HG03045 (cell line): Measurements from ENCODE around the gene MIB2.

Experiments used
- ATAC-seq: cut with Tn5 transposase; IDR thresholded peaks from one replicate; pipeline ENCODE4 v1.9.1; 2021; ENCODE audit warnings: mild to moderate bottlenecking, moderate library complexity; ENCODE audit not compliant: unreplicated experiment

MIB2 gene

GRCh38 chr1:1614204-1614953 is 921 bp upstream of the MIB2 start:
- ATAC-seq: no peak

- ATAC-seq: no peak
Observed at GRCh38 chr1:1614954-1615255, 395 bp upstream of the MIB2 start.

- ATAC-seq: peak; percentile 21
Observed at GRCh38 chr1:1616045-1616790, 918 bp downstream of the MIB2 start.

- no peak for ATAC-seq
Observed at GRCh38 chr1:1616838-1617237, 1.5 kb downstream of the MIB2 start.

- ATAC-seq: no peak
Observed at GRCh38 chr1:1617516-1617915, 2.2 kb downstream of the MIB2 start.

GRCh38 chr1:1617925-1618324 is 2.6 kb downstream of the MIB2 start:
- no peak for ATAC-seq

- no peak for ATAC-seq
Observed at GRCh38 chr1:1618396-1619068, 3.2 kb downstream of the MIB2 start.

- ATAC-seq: no peak
Observed at GRCh38 chr1:1619917-1620361, 4.6 kb downstream of the MIB2 start.

- no peak for ATAC-seq
Observed at GRCh38 chr1:1620433-1621139, 5.3 kb downstream of the MIB2 start.

GRCh38 chr1:1621173-1622009 is 6.1 kb downstream of the MIB2 start:
- ATAC-seq: no peak

- no peak for ATAC-seq
Observed at GRCh38 chr1:1622010-1622787, 6.9 kb downstream of the MIB2 start.

GRCh38 chr1:1622788-1623094 is 7.4 kb downstream of the MIB2 start:
- no peak for ATAC-seq

GRCh38 chr1:1623181-1623630 is 7.9 kb downstream of the MIB2 start:
- no peak for ATAC-seq

- ATAC-seq: no peak
Observed at GRCh38 chr1:1623631-1624442, 8.5 kb downstream of the MIB2 start.

GRCh38 chr1:1624443-1625403 is 9.4 kb downstream of the MIB2 start:
- ATAC-seq: no peak

GRCh38 chr1:1625404-1625775 is 10.1 kb downstream of the MIB2 start:
- ATAC-seq: no peak

- ATAC-seq: no peak
Observed at GRCh38 chr1:1625824-1626206, 10.5 kb downstream of the MIB2 start.
